Hepatocyte (in vitro differentiated cells): ENCODE measurements around the gene ATP1A1. TPM values are rescaled to one million over a fixed set of nuclear protein-coding genes. Genes with fewer than 3 reads are reported as not detected.

Experiments used
- DNase-seq: peaks from one replicate; pipeline ENCODE4 v3.0.0-alpha.2; 2016; ENCODE audit warnings: low spot score
- H2AFZ ChIP-seq: fragments of 200-600 bp; sonication (generic); 2 replicates; pipeline ENCODE4 v1.6.0; 2016; ENCODE audit warnings: antibody characterized with exemption, mild to moderate bottlenecking
- H3K27ac ChIP-seq: fragments of 200-600 bp; sonication (generic); 2 replicates; pipeline ENCODE4 v1.5.1; 2016; ENCODE audit warnings: mild to moderate bottlenecking
- H3K27me3 ChIP-seq: fragments of 200-600 bp; sonication (generic); 2 replicates; pipeline ENCODE4 v1.6.1; 2016
- H3K36me3 ChIP-seq: fragments of 200-600 bp; sonication (generic); replicated peaks from 2 replicates; pipeline ENCODE4 v1.5.1; 2016; ENCODE audit warnings: low read depth; ENCODE audit not compliant: insufficient read depth
- H3K4me1 ChIP-seq: fragments of 200-600 bp; sonication (generic); 2 replicates; pipeline ENCODE4 v1.5.1; 2016; ENCODE audit warnings: mild to moderate bottlenecking, moderate library complexity; ENCODE audit not compliant: insufficient read depth
- H3K4me2 ChIP-seq: fragments of 200-600 bp; sonication (generic); 2 replicates; pipeline ENCODE4 v1.6.0; 2016
- H3K4me3 ChIP-seq: fragments of 200-600 bp; sonication (generic); 2 replicates; pipeline ENCODE4 v1.5.1; 2016; ENCODE audit warnings: mild to moderate bottlenecking
- H3K79me2 ChIP-seq: fragments of 200-600 bp; sonication (generic); 2 replicates; pipeline ENCODE4 v1.6.0; 2017; ENCODE audit warnings: mild to moderate bottlenecking
- H3K9me2 ChIP-seq: fragments of 200-600 bp; sonication (generic); replicated peaks from 2 replicates; pipeline ENCODE4 v1.6.0; 2017; ENCODE audit warnings: mild to moderate bottlenecking; ENCODE audit not compliant: insufficient read depth
- H3K9me3 ChIP-seq: fragments of 200-600 bp; sonication (generic); 2 replicates; pipeline ENCODE4 v1.5.1; 2016; ENCODE audit warnings: low read depth, mild to moderate bottlenecking
- H4K20me1 ChIP-seq: fragments of 200-600 bp; sonication (generic); 2 replicates; pipeline ENCODE4 v1.6.0; 2016; ENCODE audit warnings: mild to moderate bottlenecking; ENCODE audit not compliant: insufficient read depth, poor library complexity, severe bottlenecking
- CTCF ChIP-seq: fragments of 200-600 bp; sonication (generic); IDR thresholded peaks from 2 replicates; pipeline ENCODE4 v1.5.1; 2016; ENCODE audit warnings: antibody characterized with exemption, mild to moderate bottlenecking; ENCODE audit not compliant: poor library complexity
- EZH2 ChIP-seq: fragments of 200-600 bp; sonication (generic); IDR thresholded peaks from 2 replicates; pipeline ENCODE4 v1.6.1; 2016; ENCODE audit warnings: antibody characterized with exemption, mild to moderate bottlenecking, borderline replicate concordance
- EZH2phosphoT487 ChIP-seq: fragments of 200-600 bp; sonication (generic); IDR thresholded peaks from one replicate; pipeline ENCODE4 v1.6.1; 2018; ENCODE audit warnings: antibody characterized with exemption, mild to moderate bottlenecking, low read depth, moderate library complexity; ENCODE audit not compliant: unreplicated experiment, severe bottlenecking
- WGBS: methylation state at CpG from one replicate; pipeline ENCODE4 v1.1.6; 2016; ENCODE audit warnings: low lambda C conversion rate; ENCODE audit errors: missing lambda C conversion rate; 5-methylcytosine and 5-hydroxymethylcytosine counted together
- polyA plus RNA-seq: library from polyadenylated mRNA; unstranded; fragments of >200 nt; fragmentation: Nextera tagmentation; extraction: Ambion mirVana; gene quantifications from 2 replicates; pipeline ENCODE4 v1.2.1, GENCODE V29; 2016
- total RNA-seq: library from RNA; depleted of rRNA; stranded (reverse); fragments of >200 nt; gene quantifications from 2 replicates; pipeline ENCODE4 v1.2.3, GENCODE V29; 2014

Gene ATP1A1
- total and polyA plus RNA-seq, 2 experiments from 2014 or later = 412 to 559 TPM

- Histone ChIP-seq H3K4me3 (no peak overlapping the region), H3K36me3 (peaks cover 20% of the 10 kb centered on the region), H3K9me3 (no peaks in the 10 kb centered on the region), H3K9me2 (no peaks in the 10 kb centered on the region), H3K79me2 (peaks cover 47% of the 10 kb centered on the region), H3K27me3 (no peaks in the 10 kb centered on the region), H3K27ac (no peak overlapping the region), H3K4me1 (peaks cover 9% of the 10 kb centered on the region), H3K4me2 (no peak overlapping the region), H2AFZ (no peak overlapping the region), H4K20me1 (no peaks in the 10 kb centered on the region)
- TF ChIP-seq EZH2 = no peak
- no peak for TF ChIP-seq CTCF
- TF ChIP-seq EZH2phosphoT487 = no peak
- 98% methylated on average over 6 of the region's 6 CpGs for WGBS
- no peak for DNase-seq
These were observed 16.6 kb downstream of the ATP1A1 start for GRCh38 chr1:116389686-116390085.

- Histone ChIP-seq H3K27ac (peak overlapping the region; percentile 24), H3K79me2 (peaks cover 42% of the 10 kb centered on the region), H4K20me1 (no peaks in the 10 kb centered on the region), H3K9me2 (no peaks in the 10 kb centered on the region), H3K4me2 (no peak overlapping the region), H3K4me1 (peaks cover 9% of the 10 kb centered on the region), H2AFZ (no peak overlapping the region), H3K27me3 (no peaks in the 10 kb centered on the region), H3K9me3 (no peaks in the 10 kb centered on the region), H3K4me3 (no peak overlapping the region), H3K36me3 (peaks cover 20% of the 10 kb centered on the region)
- TF ChIP-seq EZH2 = no peak
- no peak for TF ChIP-seq EZH2phosphoT487
- TF ChIP-seq CTCF = no peak
- DNase-seq = no peak
- WGBS = 93% methylated on average over 5 of the region's 5 CpGs
These were observed 17.2 kb downstream of the ATP1A1 start for GRCh38 chr1:116390195-116390594.

GRCh38 chr1:116391185-116391584, 18.1 kb downstream of the ATP1A1 start:
- peak overlapping the region; percentile 24 for H3K27ac ChIP-seq
- H4K20me1 ChIP-seq = no peaks in the 10 kb centered on the region
- no peaks in the 10 kb centered on the region for H3K27me3 ChIP-seq
- H3K4me2 ChIP-seq = no peak overlapping the region
- WGBS = 82% methylated on average over 1 of the region's 1 CpG
- H3K9me2 ChIP-seq = no peaks in the 10 kb centered on the region
- H3K4me1 ChIP-seq = peaks cover 9% of the 10 kb centered on the region
- DNase-seq = no peak
- peaks cover 38% of the 10 kb centered on the region for H3K79me2 ChIP-seq
- TF ChIP-seq CTCF = no peak
- TF ChIP-seq EZH2phosphoT487 = no peak
- no peak for TF ChIP-seq EZH2
- peaks cover 21% of the 10 kb centered on the region for H3K36me3 ChIP-seq
- no peaks in the 10 kb centered on the region for H3K9me3 ChIP-seq
- H2AFZ ChIP-seq = no peak overlapping the region
- no peak overlapping the region for H3K4me3 ChIP-seq
